Transverse colon (tissue), 4 donors: ENCODE results near the gene PDE9A. TPM values are rescaled to one million over a fixed set of nuclear protein-coding genes. Genes with fewer than 3 reads are reported as not detected.
A peak's percentile ranks its signal among the peaks of the same experiment; 100 is the strongest.

ENCODE experiments used
- DNase-seq: peaks from one replicate; pipeline ENCODE4 v3.0.0-alpha.2; 2019
- H3K27ac ChIP-seq, 4 donors: fragments of 200-600 bp; sonication (generic); 2 replicates each; pipeline ENCODE4 v1.5.1; 2016 to 2018; ENCODE audit warnings: inconsistent platforms in 4 of 4
- H3K27me3 ChIP-seq: fragments of 200-600 bp; sonication (generic); 2 replicates; pipeline ENCODE4 v1.5.1; 2017; ENCODE audit warnings: inconsistent platforms
- H3K36me3 ChIP-seq, 4 donors: fragments of 200-600 bp; sonication (generic); 2 replicates each; pipeline ENCODE4 v1.5.1; 2017 to 2019; ENCODE audit warnings: inconsistent platforms in 4 of 4
- H3K4me1 ChIP-seq, 4 donors: fragments of 200-600 bp; sonication (generic); 2 replicates each; pipeline ENCODE4 v1.5.1; 2017 to 2020; ENCODE audit warnings: inconsistent platforms in 4 of 4
- H3K4me3 ChIP-seq, 4 donors: fragments of 200-600 bp; sonication (generic); 1 replicate in 1 of 4; 2 replicates in 3 of 4; pipeline versions ENCODE4 v1.5.1 to v1.6.1; 2017 to 2019; ENCODE audit warnings: inconsistent platforms in 4 of 4
- H3K9me3 ChIP-seq, 2 donors: fragments of 200-600 bp; sonication (generic); 2 replicates each; pipeline ENCODE4 v1.5.1; 2017 to 2019; ENCODE audit warnings: inconsistent platforms in 2 of 2
- CTCF ChIP-seq, 5 experiments: fragments of 200-600 bp in 3 of 5; fragments of 450-650 bp in 2 of 5; sonication (generic) in 3 of 5; IDR thresholded peaks; 1 replicate in 2 of 5; 2 replicates in 3 of 5; pipeline ENCODE4 v1.5.1; 2016 to 2017; ENCODE audit warnings: antibody characterized with exemption in 5 of 5, inconsistent platforms in 3 of 5, mild to moderate bottlenecking in 2 of 5, moderate library complexity in 1 of 5
- EP300 ChIP-seq: sonication (generic); formaldehyde crosslinking; IDR thresholded peaks from one replicate; pipeline ENCODE4 v1.6.1; 2017; ENCODE audit warnings: antibody characterized with exemption, low read depth
- POLR2A ChIP-seq: fragments of 450-650 bp; IDR thresholded peaks from one replicate; pipeline ENCODE4 v1.6.1; 2016; ENCODE audit warnings: antibody characterized with exemption, mild to moderate bottlenecking, moderate library complexity
- POLR2AphosphoS5 ChIP-seq, 3 donors: sonication (generic); formaldehyde crosslinking; IDR thresholded peaks; one replicate each; pipeline ENCODE4 v1.6.1; 2016; ENCODE audit warnings: antibody characterized with exemption in 3 of 3
- WGBS, 2 donors: methylation state at CpG; one replicate each; pipeline ENCODE4 v1.1.5; 2018; ENCODE audit warnings: low coverage in 1 of 2; 5-methylcytosine and 5-hydroxymethylcytosine counted together
- in situ Hi-C, 4 donors: fragments of 200-750 bp; cut with MboI; loops; one replicate each; pipeline versions ENCODE4 v1.15.0 to v1.15.1; 2017; ENCODE audit warnings: low sequenced_read_pairs in 3 of 4, low pct_ligation_motif_present in 1 of 4, low pct_unique_long_range_greater_than_20kb in 1 of 4
- intact Hi-C: fragments of 100-400 bp; cut with DNase I; formaldehyde crosslinking; loops from one replicate; pipeline ENCODE4 v1.15.1; 2023; ENCODE audit warnings: low total_unique reads
- total RNA-seq, 4 donors: library from RNA; depleted of rRNA; stranded (reverse); fragments of >200 nt; gene quantifications; one replicate each; pipeline ENCODE4 v1.1.0, GENCODE V29; 2016

The PDE9A gene
- total RNA-seq, 4 donors from 2014 or later, result 65.7 to 673 (median 364) TPM

GRCh38 chr21:42683371-42684108 lies 30.1 kb downstream of the PDE9A start:
- Histone ChIP-seq H3K27me3 (no peaks in the 10 kb centered on the region), H3K9me3 (no peaks in the 10 kb centered on the region), H3K36me3 (peaks cover 0 to 5% (median 0%) of the 10 kb centered on the region in 4 donors), H3K4me3 (no peak overlapping the region), H3K27ac (no peak overlapping the region), H3K4me1 (peaks cover 0 to 10% (median under 1%) of the 10 kb centered on the region in 4 donors)
- in situ Hi-C loops, result no loop called here
- WGBS, 2 donors, result 91% methylated on average over 19 of the region's 19 CpGs; no CpG with 5 or more reads in 1 of the 2 donors
- TF ChIP-seq POLR2A (no peak), CTCF (IDR thresholded peaks at IDR 0.05) (no peak), POLR2AphosphoS5 (IDR thresholded peaks at IDR 0.05) (no peak), EP300 (no peak)
- intact Hi-C loops, result no loop called here
- no peak for DNase-seq

GRCh38 chr21:42684109-42684916 lies 30.9 kb downstream of the PDE9A start:
- Histone ChIP-seq H3K36me3 (peaks cover 0 to 5% (median 0%) of the 10 kb centered on the region in 4 donors), H3K9me3 (no peaks in the 10 kb centered on the region), H3K27ac (peak overlapping the region in 2 of 4 donors; percentile 12 to 18), H3K4me3 (no peak overlapping the region), H3K4me1 (peaks cover 0 to 10% (median 0%) of the 10 kb centered on the region in 4 donors), H3K27me3 (no peaks in the 10 kb centered on the region)
- DNase-seq, result no peak
- TF ChIP-seq EP300 (no peak), POLR2A (no peak), POLR2AphosphoS5 (IDR thresholded peaks at IDR 0.05) (no peak), CTCF (IDR thresholded peaks at IDR 0.05) (no peak)
- in situ Hi-C loops, result no loop called here
- 77 to 80% methylated on average over 6 to 22 of the region's 22 CpGs for WGBS, 2 donors
- intact Hi-C loops, result no loop called here

- H3K36me3 ChIP-seq, result peaks cover 0 to 9% (median 0%) of the 10 kb centered on the region in 4 donors
- no peak overlapping the region for H3K4me3 ChIP-seq
- H3K27ac ChIP-seq, result peak overlapping the region in 1 of 4 donors; percentile 12
- H3K9me3 ChIP-seq, result no peaks in the 10 kb centered on the region
- no peaks in the 10 kb centered on the region for H3K27me3 ChIP-seq
- 50 to 94% methylated on average over 2 to 33 of the region's 33 CpGs for WGBS, 2 donors
- in situ Hi-C loops (no loop called here), intact Hi-C loops (no loop called here)
- DNase-seq, result no peak
- no peak for TF ChIP-seq EP300
- TF ChIP-seq CTCF (IDR thresholded peaks at IDR 0.05), result no peak
- TF ChIP-seq POLR2AphosphoS5 (IDR thresholded peaks at IDR 0.05), result no peak
- TF ChIP-seq POLR2A, result no peak
- H3K4me1 ChIP-seq, result peaks cover 0 to 10% (median 0%) of the 10 kb centered on the region in 4 donors
These were observed 31.6 kb downstream of the PDE9A start for GRCh38 chr21:42685036-42685435.

GRCh38 chr21:42685954-42686500 lies 32.6 kb downstream of the PDE9A start:
- Histone ChIP-seq H3K4me1 (peaks cover 0 to 10% (median 0%) of the 10 kb centered on the region in 4 donors), H3K36me3 (peaks cover 0 to 9% (median 0%) of the 10 kb centered on the region in 4 donors), H3K27me3 (no peaks in the 10 kb centered on the region), H3K4me3 (no peak overlapping the region), H3K9me3 (no peaks in the 10 kb centered on the region), H3K27ac (no peak overlapping the region)
- no peak for TF ChIP-seq POLR2A
- no peak for TF ChIP-seq POLR2AphosphoS5 (IDR thresholded peaks at IDR 0.05)
- TF ChIP-seq EP300, result no peak
- no peak for TF ChIP-seq CTCF (IDR thresholded peaks at IDR 0.05)
- DNase-seq, result no peak
- intact Hi-C loops, result no loop called here
- 97% methylated on average over 41 of the region's 41 CpGs; no CpG with 5 or more reads in 1 of the 2 donors for WGBS, 2 donors
- in situ Hi-C loops, result no loop called here
